Measurements from ENCODE around the gene ARHGEF7. TPM values are rescaled to one million over a fixed set of nuclear protein-coding genes. Genes with fewer than 3 reads are reported as not detected.

The ARHGEF7 gene
- total RNA-seq, 1 donor from 2014 or later, result 270 TPM

- no peaks in the 10 kb centered on the region for H3K9me3 Mint-ChIP-seq (ENCODE audit: unreplicated experiment)
- H3K27me3 Mint-ChIP-seq (ENCODE audit: unreplicated experiment), result peaks cover 23% of the 10 kb centered on the region
- DNase-seq (ENCODE audit: low spot score), result no peak
- H3K4me3 Mint-ChIP-seq (ENCODE audit: unreplicated experiment), result no peak overlapping the region
- no peak for TF ChIP-seq CTCF (IDR thresholded peaks at IDR 0.05; ENCODE audit: unreplicated experiment)
- H3K27ac Mint-ChIP-seq (ENCODE audit: unreplicated experiment), result no peak overlapping the region
- peaks cover 45% of the 10 kb centered on the region for H3K36me3 Mint-ChIP-seq (ENCODE audit: low read depth, unreplicated experiment)
- H3K4me1 Mint-ChIP-seq (ENCODE audit: unreplicated experiment), result peaks cover 9% of the 10 kb centered on the region
Observed at GRCh38 chr13:111315347-111315995, 200.4 kb downstream of the ARHGEF7 start.

- TF ChIP-seq CTCF (IDR thresholded peaks at IDR 0.05; ENCODE audit: unreplicated experiment), result no peak
- no peak overlapping the region for H3K4me3 Mint-ChIP-seq (ENCODE audit: unreplicated experiment)
- H3K9me3 Mint-ChIP-seq (ENCODE audit: unreplicated experiment), result no peaks in the 10 kb centered on the region
- peaks cover 37% of the 10 kb centered on the region for H3K36me3 Mint-ChIP-seq (ENCODE audit: low read depth, unreplicated experiment)
- peaks cover 25% of the 10 kb centered on the region for H3K27me3 Mint-ChIP-seq (ENCODE audit: unreplicated experiment)
- no peak overlapping the region for H3K27ac Mint-ChIP-seq (ENCODE audit: unreplicated experiment)
- no peak for DNase-seq (ENCODE audit: low spot score)
- peaks cover 9% of the 10 kb centered on the region for H3K4me1 Mint-ChIP-seq (ENCODE audit: unreplicated experiment)
Observed at GRCh38 chr13:111316161-111316730, 201.1 kb downstream of the ARHGEF7 start.

GRCh38 chr13:111317042-111317550, 202.0 kb downstream of the ARHGEF7 start:
- Mint-ChIP-seq H3K36me3 (ENCODE audit: low read depth, unreplicated experiment) (peaks cover 33% of the 10 kb centered on the region), H3K27me3 (ENCODE audit: unreplicated experiment) (peaks cover 24% of the 10 kb centered on the region), H3K4me1 (ENCODE audit: unreplicated experiment) (peaks cover 9% of the 10 kb centered on the region), H3K9me3 (ENCODE audit: unreplicated experiment) (no peaks in the 10 kb centered on the region), H3K27ac (ENCODE audit: unreplicated experiment) (no peak overlapping the region), H3K4me3 (ENCODE audit: unreplicated experiment) (no peak overlapping the region)
- no peak for DNase-seq (ENCODE audit: low spot score)
- TF ChIP-seq CTCF (IDR thresholded peaks at IDR 0.05; ENCODE audit: unreplicated experiment), result no peak

- peaks cover 9% of the 10 kb centered on the region for H3K4me1 Mint-ChIP-seq (ENCODE audit: unreplicated experiment)
- peaks cover 28% of the 10 kb centered on the region for H3K36me3 Mint-ChIP-seq (ENCODE audit: low read depth, unreplicated experiment)
- peaks cover 24% of the 10 kb centered on the region for H3K27me3 Mint-ChIP-seq (ENCODE audit: unreplicated experiment)
- no peak for TF ChIP-seq CTCF (IDR thresholded peaks at IDR 0.05; ENCODE audit: unreplicated experiment)
- H3K4me3 Mint-ChIP-seq (ENCODE audit: unreplicated experiment), result no peak overlapping the region
- DNase-seq (ENCODE audit: low spot score), result no peak
- no peaks in the 10 kb centered on the region for H3K9me3 Mint-ChIP-seq (ENCODE audit: unreplicated experiment)
- no peak overlapping the region for H3K27ac Mint-ChIP-seq (ENCODE audit: unreplicated experiment)
Observed at GRCh38 chr13:111317571-111318345, 202.6 kb downstream of the ARHGEF7 start.

Data from endothelial cell (in vitro differentiated cells).